Lower lobe of right lung (tissue), 2 donors: Measurements from ENCODE around the gene MAP7. TPM values are rescaled to one million over a fixed set of nuclear protein-coding genes. Genes with fewer than 3 reads are reported as not detected.

Experiments
- ATAC-seq, 2 donors: fragments of 200-7000 bp; cut with Tn5 transposase; one replicate each; pipeline ENCODE4 v1.9.1; 2020 to 2022; ENCODE audit warnings: mild to moderate bottlenecking in 2 of 2, moderate library complexity in 2 of 2
- DNase-seq: peaks from one replicate; pipeline ENCODE4 v3.0.0-alpha.2; 2020
- H3K27ac ChIP-seq: fragments of 200-600 bp; one replicate; pipeline ENCODE4 v1.8.0; 2022
- H3K27me3 ChIP-seq: fragments of 200-600 bp; one replicate; pipeline ENCODE4 v1.8.0; 2022; ENCODE audit warnings: low read depth
- H3K36me3 ChIP-seq: fragments of 200-600 bp; one replicate; pipeline ENCODE4 v1.8.0; 2022; ENCODE audit warnings: mild to moderate bottlenecking
- H3K4me1 ChIP-seq: fragments of 200-600 bp; one replicate; pipeline ENCODE4 v1.8.0; 2022
- H3K4me3 ChIP-seq: fragments of 200-600 bp; one replicate; pipeline ENCODE4 v1.8.0; 2022; ENCODE audit warnings: mild to moderate bottlenecking
- H3K9me3 ChIP-seq: fragments of 200-600 bp; one replicate; pipeline ENCODE4 v1.8.0; 2022
- intact Hi-C: fragments of 100-400 bp; cut with DNase I; formaldehyde crosslinking; loops from one replicate; pipeline ENCODE4 v1.11.0; 2022
- long read RNA-seq: library from polyadenylated mRNA; unstranded; transcript quantifications from one replicate; pipeline ENCODE4 v2.0.0, GENCODE V29; 2021
- total RNA-seq: library from RNA; stranded (reverse); fragmentation: NEBNext Ultra II Directional; extraction: Animal tissue kit (Norgen Biotek cat#: 25700); gene quantifications from one replicate; pipeline ENCODE4 v1.2.1, GENCODE V29; 2021
- TF ChIP-seq, protein P1 (sequence below): fragments of 200-600 bp; IDR thresholded peaks from one replicate; pipeline ENCODE4 v1.8.0; 2022; ENCODE audit warnings: antibody characterized with exemption, mild to moderate bottlenecking
- donor health status: DM: no; HTN: yes; CAD: no; lungs with severe emphysema.

Gene MAP7
- total RNA-seq: 18.3 TPM
- long read RNA-seq, full-length matches to known transcripts: 28 of 47 reads
- long read RNA-seq, partial matches to known transcripts: 12 of 47 reads
- long read RNA-seq, other reads (novel, unspliced or antisense): 7 of 47 reads

DNA sequence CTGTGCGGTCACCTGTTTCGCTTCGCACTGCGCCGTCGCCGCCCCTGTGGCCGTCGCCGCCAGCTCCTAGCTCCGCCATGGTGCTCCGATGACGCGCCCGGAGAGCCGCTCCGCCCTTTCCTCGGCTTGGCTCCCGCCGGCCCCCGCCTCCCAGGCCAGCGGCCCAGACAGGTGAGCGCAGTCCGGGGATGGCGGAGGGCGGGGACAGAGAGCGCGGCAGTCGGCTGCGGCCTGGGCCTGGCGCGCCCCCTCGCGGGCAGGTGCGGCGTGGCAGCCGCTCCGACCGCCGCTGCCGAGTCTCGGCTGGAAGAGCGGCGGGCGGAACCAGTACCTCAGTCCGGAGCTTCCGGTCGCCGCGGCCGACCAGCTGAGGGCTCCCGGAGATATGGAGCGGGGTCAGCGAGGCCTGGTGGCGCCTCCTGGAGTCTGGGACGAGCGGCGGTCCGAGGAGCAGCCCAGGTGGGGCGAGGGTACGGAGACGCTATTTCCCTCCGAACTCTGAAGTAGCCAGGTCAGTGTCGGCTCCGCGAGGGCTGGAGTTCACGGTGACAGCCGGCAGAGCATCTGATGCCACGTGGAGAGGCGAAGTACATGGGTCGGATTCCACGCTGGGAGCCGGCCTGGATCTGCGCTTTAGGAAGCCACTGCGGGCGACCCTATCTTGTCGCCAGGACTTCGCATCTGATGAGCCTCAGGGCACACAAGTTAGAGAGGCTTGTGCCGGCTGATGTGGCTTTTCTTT is at the start of gene MAP7:
TSS of gene MAP7 (minus strand) at position 93 of the 742 bp plus-strand sequence. CDS start at position 79, 14 bp downstream.
- TF ChIP-seq, protein P1, sequence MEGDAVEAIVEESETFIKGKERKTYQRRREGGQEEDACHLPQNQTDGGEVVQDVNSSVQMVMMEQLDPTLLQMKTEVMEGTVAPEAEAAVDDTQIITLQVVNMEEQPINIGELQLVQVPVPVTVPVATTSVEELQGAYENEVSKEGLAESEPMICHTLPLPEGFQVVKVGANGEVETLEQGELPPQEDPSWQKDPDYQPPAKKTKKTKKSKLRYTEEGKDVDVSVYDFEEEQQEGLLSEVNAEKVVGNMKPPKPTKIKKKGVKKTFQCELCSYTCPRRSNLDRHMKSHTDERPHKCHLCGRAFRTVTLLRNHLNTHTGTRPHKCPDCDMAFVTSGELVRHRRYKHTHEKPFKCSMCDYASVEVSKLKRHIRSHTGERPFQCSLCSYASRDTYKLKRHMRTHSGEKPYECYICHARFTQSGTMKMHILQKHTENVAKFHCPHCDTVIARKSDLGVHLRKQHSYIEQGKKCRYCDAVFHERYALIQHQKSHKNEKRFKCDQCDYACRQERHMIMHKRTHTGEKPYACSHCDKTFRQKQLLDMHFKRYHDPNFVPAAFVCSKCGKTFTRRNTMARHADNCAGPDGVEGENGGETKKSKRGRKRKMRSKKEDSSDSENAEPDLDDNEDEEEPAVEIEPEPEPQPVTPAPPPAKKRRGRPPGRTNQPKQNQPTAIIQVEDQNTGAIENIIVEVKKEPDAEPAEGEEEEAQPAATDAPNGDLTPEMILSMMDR: peak; percentile 82
- peak; percentile 98 for ATAC-seq

DNA sequence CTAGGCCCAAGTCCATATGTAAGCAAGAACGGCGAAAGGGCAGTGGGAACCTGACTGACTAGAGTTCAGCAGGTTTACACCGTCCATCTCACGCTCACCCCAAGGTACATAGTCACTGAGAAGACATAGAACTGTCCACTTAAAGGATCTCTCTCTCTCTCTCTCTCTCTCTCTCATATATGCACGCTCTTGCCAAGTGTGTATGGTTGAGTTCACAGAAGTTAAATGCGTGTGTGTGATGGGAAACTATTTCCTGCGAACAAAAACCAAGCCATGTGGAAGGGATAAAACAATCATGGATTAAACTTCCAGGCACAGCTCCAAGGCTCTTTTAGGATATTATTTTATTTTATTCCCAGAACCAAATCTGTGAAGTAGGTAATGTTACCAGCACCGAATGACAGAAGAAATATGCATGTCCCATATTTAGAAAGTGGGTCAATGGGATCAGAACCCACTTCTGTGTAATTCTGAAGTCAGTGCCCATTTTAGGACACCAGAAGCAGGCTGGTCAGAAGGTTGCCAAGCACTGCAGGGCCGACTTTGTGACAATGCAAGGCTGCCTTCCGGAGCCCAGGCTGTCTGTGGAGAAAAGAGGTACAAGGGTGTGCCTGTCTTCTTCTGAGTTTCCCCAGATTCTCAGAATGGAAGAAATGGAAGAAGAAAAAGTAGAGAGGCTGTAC is 49.2 kb upstream of the MAP7 start:
- no peak for DNase-seq

More for the DNA sequence above, at the start of gene MAP7:
- intact Hi-C loops: no loop called here
- peaks cover 20% of the 10 kb centered on the region for H3K4me1 ChIP-seq
- no peaks in the 10 kb centered on the region for H3K9me3 ChIP-seq
- H3K36me3 ChIP-seq: peaks cover 3% of the 10 kb centered on the region
- peak within 1 kb of the TSS; percentile 68 for H3K4me3 ChIP-seq
- H3K27ac ChIP-seq: peak within 1 kb of the TSS; percentile 77
- peak; percentile 92 for DNase-seq
- peaks cover 13% of the 10 kb centered on the region for H3K27me3 ChIP-seq

DNA sequence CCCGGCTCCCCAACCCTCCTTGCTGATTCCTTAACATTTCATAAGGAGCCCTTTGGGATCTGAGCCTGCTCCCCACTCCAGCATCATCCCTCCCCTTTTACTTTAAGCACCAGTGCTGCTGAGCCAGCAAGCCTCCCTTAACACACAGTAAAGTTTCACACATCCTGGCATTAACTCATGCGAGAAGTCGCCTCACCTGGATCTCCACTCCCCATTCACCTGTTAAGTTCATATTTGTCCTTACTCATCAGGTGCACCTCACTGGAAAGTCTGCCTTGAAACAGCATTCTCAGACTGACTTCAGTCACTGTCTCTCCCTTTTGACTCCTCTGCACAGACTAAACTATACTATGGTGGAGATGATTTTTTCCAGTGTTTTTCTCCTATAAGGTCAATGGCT is 47.8 kb upstream of the MAP7 start:
- Histone ChIP-seq H3K27me3 (no peaks in the 10 kb centered on the region), H3K27ac (no peak overlapping the region), H3K9me3 (no peaks in the 10 kb centered on the region), H3K4me1 (peaks cover 21% of the 10 kb centered on the region), H3K4me3 (no peak overlapping the region), H3K36me3 (peaks cover 51% of the 10 kb centered on the region)
- DNase-seq (no peak), ATAC-seq (no peak)
- intact Hi-C loops: no loop called here
- TF ChIP-seq, protein P1: no peak

More for the DNA sequence above, 49.2 kb upstream of the MAP7 start:
- peaks cover 7% of the 10 kb centered on the region for H3K4me1 ChIP-seq
- no peak overlapping the region for H3K4me3 ChIP-seq
- H3K36me3 ChIP-seq: peaks cover 64% of the 10 kb centered on the region
- intact Hi-C loops: no loop called here
- no peak overlapping the region for H3K27ac ChIP-seq
- TF ChIP-seq, protein P1: no peak
- H3K27me3 ChIP-seq: no peaks in the 10 kb centered on the region
- ATAC-seq: no peak
- no peaks in the 10 kb centered on the region for H3K9me3 ChIP-seq

DNA sequence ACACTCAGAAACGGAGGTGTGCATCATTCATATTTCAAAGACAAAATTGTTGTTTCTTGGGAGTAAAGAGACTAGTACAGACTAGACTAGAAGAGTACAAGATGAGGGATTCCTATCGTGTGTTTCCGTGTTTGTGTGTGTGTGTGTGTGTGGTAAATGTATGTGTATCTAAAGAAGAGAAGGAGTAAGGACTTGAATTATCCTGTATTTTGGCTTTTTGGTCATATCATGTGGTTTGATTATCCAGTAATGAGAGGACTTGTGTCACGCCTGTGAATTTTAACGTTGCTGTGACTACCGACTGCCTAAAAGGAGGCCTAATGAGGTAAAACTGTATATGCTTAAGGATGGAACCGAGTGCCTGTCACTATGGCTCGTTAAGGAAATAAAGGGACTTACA is 44.4 kb upstream of the MAP7 start:
- H3K4me1 ChIP-seq: peaks cover 21% of the 10 kb centered on the region
- H3K36me3 ChIP-seq: peaks cover 66% of the 10 kb centered on the region
- DNase-seq (no peak), ATAC-seq (no peak)
- H3K9me3 ChIP-seq: no peaks in the 10 kb centered on the region
- H3K27me3 ChIP-seq: no peaks in the 10 kb centered on the region
- H3K27ac ChIP-seq: no peak overlapping the region
- intact Hi-C loops: no loop called here
- H3K4me3 ChIP-seq: no peak overlapping the region
- TF ChIP-seq, protein P1: no peak

DNA sequence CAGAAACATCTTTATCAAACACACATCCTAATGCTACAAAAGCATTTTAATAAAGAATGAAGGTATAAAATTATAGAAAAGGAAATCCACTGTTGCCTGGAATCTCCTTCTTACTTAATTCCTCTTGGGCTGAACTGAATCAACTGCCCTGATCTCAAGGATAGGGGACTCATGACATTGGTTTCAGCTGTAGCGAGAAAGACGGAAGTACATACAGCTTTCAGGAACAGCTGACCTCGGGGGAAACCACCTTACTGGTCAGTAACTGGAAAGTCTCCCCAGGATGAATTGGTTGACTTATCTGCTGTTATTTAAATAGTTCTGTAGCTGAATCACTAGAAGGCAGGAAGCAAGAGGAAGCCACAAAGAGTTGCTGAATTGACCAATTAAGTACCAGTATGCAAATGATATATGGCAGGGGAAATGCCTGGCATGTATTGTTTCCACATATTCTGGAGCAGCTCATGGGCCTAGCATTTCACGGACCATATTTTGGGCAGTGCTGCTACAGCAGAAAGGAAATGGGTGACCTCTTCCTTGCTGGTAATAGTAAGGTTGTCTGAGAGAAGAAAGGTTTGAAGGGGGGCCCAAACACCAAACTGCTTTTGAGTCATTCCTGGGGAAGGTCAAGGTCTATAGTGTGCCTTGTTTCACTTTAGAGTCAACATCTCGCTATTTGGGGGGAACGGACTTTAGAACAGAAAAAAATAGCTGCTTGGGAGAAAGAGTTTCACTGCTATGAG is 43.7 kb upstream of the MAP7 start:
- no peaks in the 10 kb centered on the region for H3K9me3 ChIP-seq
- H3K4me1 ChIP-seq: peaks cover 21% of the 10 kb centered on the region
- ATAC-seq: peak; percentile 91 to 92
- H3K27ac ChIP-seq: peak overlapping the region; percentile 34
- no peak overlapping the region for H3K4me3 ChIP-seq
- DNase-seq: no peak
- intact Hi-C loops: no loop called here
- H3K36me3 ChIP-seq: peaks cover 66% of the 10 kb centered on the region
- no peaks in the 10 kb centered on the region for H3K27me3 ChIP-seq
- TF ChIP-seq, protein P1: no peak
